GM18505 (cell line): ENCODE measurements around the gene TRAPPC6A.
A peak's percentile ranks its signal among the peaks of the same experiment; 100 is the strongest.

Experiments
- ATAC-seq: cut with Tn5 transposase; IDR thresholded peaks from one replicate; pipeline ENCODE4 v1.9.1; 2021; ENCODE audit not compliant: unreplicated experiment
- POLR2A ChIP-seq: IDR thresholded peaks from 4 replicates; pipeline ENCODE4 v1.6.1; 2011; ENCODE audit warnings: borderline replicate concordance; ENCODE audit not compliant: insufficient read depth, insufficient read length; ENCODE audit errors: extremely low read depth

TRAPPC6A gene

DNA sequence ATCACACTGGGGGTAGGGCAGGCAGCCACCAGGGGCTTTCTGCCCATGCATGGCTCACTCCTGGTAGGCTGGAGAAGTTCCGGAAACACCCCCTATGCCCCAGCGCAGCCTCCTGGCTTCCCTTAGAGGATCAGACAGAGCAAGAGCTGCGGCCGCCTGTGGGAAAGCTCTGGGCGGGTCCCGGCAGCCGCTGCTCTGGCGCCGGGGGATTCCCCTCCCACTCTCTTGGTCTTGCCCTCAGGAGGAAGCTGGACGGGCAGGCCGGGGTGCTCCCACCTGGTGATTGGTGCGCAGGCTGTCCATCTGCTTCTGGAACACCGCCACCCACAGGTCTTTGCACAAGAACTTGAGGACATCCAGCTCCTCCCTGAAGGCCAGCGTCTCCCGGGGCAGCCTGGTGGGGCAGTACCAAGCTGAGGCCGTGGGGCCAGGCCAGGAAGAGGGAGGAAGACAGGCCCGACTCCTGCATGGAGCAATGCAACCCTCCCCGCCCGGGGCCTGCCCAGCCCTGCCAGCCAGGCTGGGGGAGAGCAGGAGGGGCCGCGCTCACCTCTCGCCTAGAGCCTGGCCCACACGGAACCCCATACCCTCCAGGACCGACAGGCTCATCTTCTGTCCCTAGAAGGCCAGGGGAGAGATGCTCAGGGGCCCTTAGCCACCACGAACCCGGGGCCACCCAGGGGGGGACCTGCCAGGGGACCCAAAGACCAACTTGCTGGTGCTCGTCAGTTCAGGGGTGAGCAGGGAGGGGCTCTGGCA is 13.3 kb downstream of the TRAPPC6A start:
- TF ChIP-seq POLR2A = no peak
- ATAC-seq = peak; percentile 60

DNA sequence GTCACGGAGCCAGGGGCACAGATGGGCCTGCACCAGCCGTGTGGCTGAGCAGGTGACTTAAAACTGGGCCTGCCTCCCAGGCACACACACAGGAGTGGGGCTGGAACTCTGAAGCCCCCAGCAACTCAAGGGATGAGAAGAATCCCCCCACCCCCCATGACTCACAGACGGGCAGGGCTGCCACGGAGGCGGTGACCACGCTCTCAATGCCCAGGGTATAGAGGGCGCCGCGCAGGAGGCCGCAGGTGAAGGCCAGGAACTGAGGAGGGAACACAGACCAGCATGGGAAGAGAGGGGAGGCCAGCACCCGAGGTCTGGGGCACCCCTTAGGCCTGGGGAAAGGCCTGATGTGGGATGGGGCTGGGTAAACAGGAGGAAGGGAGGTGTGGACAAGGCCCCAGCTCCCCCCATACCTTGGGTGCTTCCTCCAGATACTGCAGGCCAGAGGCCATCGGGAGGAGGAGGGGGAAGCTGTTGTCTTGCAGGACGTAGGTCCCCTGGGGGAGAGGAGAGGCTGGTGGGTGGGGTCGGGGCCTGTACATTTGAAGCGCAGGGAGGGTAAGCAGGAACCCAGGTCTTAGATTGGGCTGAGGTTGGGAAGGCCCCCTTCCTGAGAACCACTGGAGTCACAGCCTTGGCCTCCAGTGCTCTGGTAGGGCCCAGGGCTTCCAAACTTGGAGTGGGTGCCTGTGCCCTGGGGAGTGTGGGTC is 14.1 kb downstream of the TRAPPC6A start:
- ATAC-seq = no peak
- no peak for TF ChIP-seq POLR2A

DNA sequence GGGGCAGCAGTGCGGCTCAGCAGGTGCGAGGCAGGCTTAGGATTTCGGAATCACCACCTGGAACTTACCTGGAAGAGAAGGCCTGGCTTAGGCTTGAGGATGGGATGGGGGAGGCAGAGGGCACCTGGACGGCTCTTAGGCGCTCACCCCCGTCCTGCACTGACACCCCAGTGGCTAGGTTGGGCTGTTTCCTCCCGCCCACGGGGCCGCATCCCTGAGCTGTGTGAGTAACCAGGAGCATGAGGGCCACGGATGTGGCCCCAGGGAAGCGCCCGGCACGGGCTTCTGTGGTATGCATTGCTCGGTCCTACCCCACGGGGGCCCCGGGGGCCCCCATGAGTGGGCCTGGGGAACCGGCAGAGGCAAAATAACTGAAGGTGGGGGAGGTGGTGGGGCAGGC is 14.9 kb downstream of the TRAPPC6A start:
- no peak for ATAC-seq
- no peak for TF ChIP-seq POLR2A

DNA sequence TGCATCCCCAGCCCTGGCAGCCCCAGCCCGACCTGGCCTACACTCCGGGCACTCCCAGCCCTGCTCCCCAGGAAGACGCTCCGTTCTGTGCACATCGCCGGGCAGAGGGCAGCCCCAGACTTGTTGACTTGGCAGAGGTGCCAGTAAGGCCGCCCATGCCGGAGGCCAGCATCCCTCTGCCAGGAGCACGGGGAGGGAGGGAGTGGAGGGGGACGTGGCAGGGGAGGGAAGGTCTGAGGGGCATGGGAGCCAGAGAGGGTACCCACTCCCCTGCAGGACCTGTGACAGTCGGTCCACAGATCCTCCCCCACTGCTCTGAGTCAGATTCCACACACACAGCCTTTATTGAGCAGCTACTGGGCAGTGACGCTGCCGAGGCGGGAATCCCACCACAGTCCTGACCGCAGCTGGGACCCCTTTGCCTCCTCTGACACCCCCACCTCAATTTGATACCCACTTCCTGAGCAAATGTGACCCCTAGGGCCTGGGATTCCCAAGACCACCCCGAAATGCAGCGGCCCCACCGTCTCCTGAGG is 15.4 kb downstream of the TRAPPC6A start:
- no peak for ATAC-seq
- TF ChIP-seq POLR2A = no peak

GRCh38 chr19:45161738-45162607 is 16.1 kb downstream of the TRAPPC6A start:
- ATAC-seq = no peak
- TF ChIP-seq POLR2A = no peak

DNA sequence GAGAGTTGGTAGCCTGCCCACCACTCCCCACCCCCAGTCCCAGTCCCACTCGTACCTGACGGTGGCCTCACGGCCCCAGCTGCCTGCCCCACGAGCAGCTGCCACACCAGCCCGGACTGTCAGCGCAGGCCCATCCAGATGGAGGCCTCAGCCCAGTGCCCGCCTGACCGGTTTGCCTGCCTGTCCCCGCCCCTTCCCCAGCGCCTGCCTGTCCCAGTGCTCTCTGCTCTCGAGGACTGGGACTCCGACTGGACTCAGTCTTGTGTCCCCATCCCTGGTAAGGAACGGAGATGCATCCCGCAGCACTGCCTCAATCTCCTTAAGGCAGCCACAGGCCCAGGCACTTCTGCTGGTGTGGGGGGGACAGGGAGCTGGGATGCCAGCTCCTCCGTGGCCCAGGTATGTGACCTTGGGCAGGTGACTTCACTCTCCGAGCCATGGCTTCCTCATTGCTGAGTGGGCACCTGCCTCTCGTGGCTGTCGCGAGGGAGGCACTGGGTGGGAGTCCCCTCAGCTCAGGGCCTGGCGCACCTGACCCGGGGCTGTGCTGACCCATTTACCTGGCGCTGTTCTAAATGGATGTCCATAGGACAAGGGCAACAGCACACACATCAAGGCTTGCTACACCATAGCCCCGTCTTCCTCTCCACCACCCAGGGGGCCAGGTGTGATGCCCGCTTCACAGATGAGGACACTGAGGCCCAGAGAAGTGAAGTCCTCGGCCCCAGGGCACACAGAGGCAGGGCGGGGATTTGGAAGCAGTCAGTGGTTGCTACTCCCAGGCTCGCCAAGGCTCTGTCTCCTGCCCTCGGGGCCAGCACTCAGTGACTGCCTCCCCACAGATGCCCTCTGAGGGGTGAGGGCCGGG is 16.9 kb downstream of the TRAPPC6A start, which contains the start of gene NKPD1:
NKPD1 (minus strand) TSS at position 113 of the 868 bp plus-strand sequence. CDS start 832 bp downstream, outside the sequence.
- no peak for TF ChIP-seq POLR2A
- ATAC-seq = no peak

DNA sequence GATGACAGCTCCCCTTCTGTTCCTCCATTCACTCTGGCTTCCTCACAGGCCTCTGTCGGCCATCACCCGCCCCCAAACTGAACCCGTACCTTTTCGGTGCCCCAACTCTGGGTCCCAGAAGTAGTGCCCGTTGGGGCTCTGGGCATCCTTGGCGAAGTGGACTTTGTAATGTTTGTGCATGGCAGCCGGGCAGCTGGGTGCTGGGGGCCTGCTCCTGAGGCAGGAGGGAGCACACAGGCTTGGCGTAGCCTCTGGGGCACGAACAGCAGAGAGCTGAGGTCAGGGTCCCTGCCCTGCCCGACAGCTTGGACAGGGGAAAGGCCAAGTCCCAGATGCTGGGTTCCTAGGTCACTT is 18.1 kb downstream of the TRAPPC6A start:
- no peak for ATAC-seq
- no peak for TF ChIP-seq POLR2A

- no peak for TF ChIP-seq POLR2A
- no peak for ATAC-seq
Measured at GRCh38 chr19:45159210-45159970, 18.6 kb downstream of the TRAPPC6A start.

GRCh38 chr19:45158503-45159209 is 19.4 kb downstream of the TRAPPC6A start:
- no peak for ATAC-seq

DNA sequence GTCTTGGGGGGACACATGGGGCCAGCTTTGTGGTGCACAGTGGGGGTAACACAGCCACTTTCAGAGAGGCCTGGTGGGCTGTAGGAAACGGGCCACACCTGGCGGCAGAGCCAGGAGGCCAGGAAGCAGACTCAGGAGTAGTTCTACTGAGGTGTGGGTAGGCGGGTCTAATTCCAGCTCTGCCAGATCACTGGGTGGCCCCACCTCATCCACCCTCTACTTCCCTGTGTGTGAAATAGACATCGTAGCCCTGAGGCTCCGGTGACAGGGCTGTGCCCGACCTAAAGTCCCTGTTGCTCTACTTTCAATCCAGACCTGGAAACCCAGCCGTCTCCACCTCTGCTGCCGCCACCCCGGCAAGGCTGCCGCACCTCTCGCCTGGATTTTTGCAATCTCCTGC is 21.3 kb downstream of the TRAPPC6A start:
- ATAC-seq = no peak
- no peak for TF ChIP-seq POLR2A

More at GRCh38 chr19:45158503-45159209, 19.4 kb downstream of the TRAPPC6A start:
- TF ChIP-seq POLR2A = no peak

GRCh38 chr19:45156011-45156630 is 21.9 kb downstream of the TRAPPC6A start:
- ATAC-seq = no peak
- no peak for TF ChIP-seq POLR2A
